ENCODE measurements around the gene HTN1.

HTN1 gene

GRCh38 chr4:70041652-70042286 lies 8.5 kb upstream of the HTN1 start:
- H3K27ac ChIP-seq, result no peak overlapping the region
- no peak for TF ChIP-seq CTCF (conservative IDR thresholded peaks at IDR 0.05)

GRCh38 chr4:70056534-70056933 lies 6.3 kb downstream of the HTN1 start:
- peak overlapping the region; percentile 75 for H3K27ac ChIP-seq

GRCh38 chr4:70057651-70058050 lies 7.4 kb downstream of the HTN1 start:
- H3K27ac ChIP-seq, result peak overlapping the region; percentile 75
- no peak for TF ChIP-seq CTCF (conservative IDR thresholded peaks at IDR 0.05)

- H3K27ac ChIP-seq, result no peak overlapping the region
- TF ChIP-seq CTCF (conservative IDR thresholded peaks at IDR 0.05), result no peak
Measured at GRCh38 chr4:70059149-70059548, 8.9 kb downstream of the HTN1 start.

GRCh38 chr4:70062000-70062399 lies 11.8 kb downstream of the HTN1 start:
- no peak for TF ChIP-seq CTCF (conservative IDR thresholded peaks at IDR 0.05)
- H3K27ac ChIP-seq, result no peak overlapping the region

- TF ChIP-seq CTCF (conservative IDR thresholded peaks at IDR 0.05), result no peak
- H3K27ac ChIP-seq, result no peak overlapping the region
Measured at GRCh38 chr4:70080205-70080604, 30.0 kb downstream of the HTN1 start.

- TF ChIP-seq CTCF (conservative IDR thresholded peaks at IDR 0.05), result no peak
- no peak overlapping the region for H3K27ac ChIP-seq
Measured at GRCh38 chr4:70099206-70099605, 49.0 kb downstream of the HTN1 start.
